OCI-LY7 (cell line): ENCODE measurements around the gene OR5L1. TPM values are rescaled to one million over a fixed set of nuclear protein-coding genes. Genes with fewer than 3 reads are reported as not detected.

Experiments
- Bru-seq: library from RNA; stranded (reverse); fragments of 400-500 nt; gene quantifications from one replicate; lab custom pipeline; 2021; lab: Mats Ljungman, UMichigan
- BruChase-seq, 2 experiments: library from RNA; stranded (reverse); fragments of 400-500 nt; gene quantifications; one replicate each; lab custom pipeline; 2021; lab: Mats Ljungman, UMichigan
- BruUV-seq: library from RNA; stranded (reverse); fragments of 400-500 nt; replicated peaks from 2 replicates; lab custom pipeline; 2021; lab: Mats Ljungman, UMichigan
- CTCF ChIA-PET: fragments of 300-600 bp; sonication (Branson Sonifier 250); formaldehyde crosslinking; loops from one replicate; lab custom pipeline; 2022; ENCODE audit warnings: antibody characterized with exemption; ENCODE audit not compliant: unreplicated experiment; lab: Charles Lee
- POLR2A ChIA-PET: fragments of 300-600 bp; sonication (Branson Sonifier 250); formaldehyde crosslinking; loops from one replicate; lab custom pipeline; 2022; ENCODE audit warnings: antibody characterized with exemption; lab: Charles Lee
- DNase-seq: peaks from one replicate; pipeline ENCODE4 v3.0.0-alpha.2; 2015; ENCODE audit warnings: low spot score
- H2AFZ ChIP-seq: fragments of 200-600 bp; sonication (generic), shearing (Covaris generic); 2 replicates; pipeline ENCODE4 v1.6.1; 2014; ENCODE audit warnings: mild to moderate bottlenecking, antibody characterized with exemption, low read length, moderate library complexity
- H3K27ac ChIP-seq: fragments of 200-600 bp; sonication (generic); 2 replicates; pipeline ENCODE4 v1.5.1; 2014; ENCODE audit warnings: mixed run types, low read depth, mild to moderate bottlenecking, moderate library complexity, low read length, inconsistent platforms; ENCODE audit not compliant: poor library complexity, severe bottlenecking
- H3K36me3 ChIP-seq: fragments of 200-600 bp; sonication (generic); 2 replicates; pipeline ENCODE4 v1.6.1; 2014; ENCODE audit warnings: mild to moderate bottlenecking, antibody characterized with exemption, low read length, moderate library complexity, mixed read lengths; ENCODE audit not compliant: insufficient read depth
- H3K4me1 ChIP-seq: fragments of 200-600 bp; sonication (generic); 2 replicates; pipeline ENCODE4 v1.5.1; 2014; ENCODE audit warnings: mild to moderate bottlenecking, low read length; ENCODE audit not compliant: insufficient read depth, poor library complexity, severe bottlenecking
- H3K4me2 ChIP-seq: fragments of 200-600 bp; sonication (generic); 2 replicates; pipeline ENCODE4 v1.6.1; 2014; ENCODE audit warnings: mild to moderate bottlenecking, low read length
- H3K4me3 ChIP-seq: fragments of 200-600 bp; sonication (generic); 2 replicates; pipeline ENCODE4 v1.5.1; 2014; ENCODE audit warnings: mild to moderate bottlenecking, low read depth, low read length; ENCODE audit not compliant: poor library complexity, severe bottlenecking
- H3K79me2 ChIP-seq: fragments of 200-600 bp; sonication (generic); 2 replicates; pipeline ENCODE4 v1.6.1; 2016; ENCODE audit warnings: low read depth, mild to moderate bottlenecking, low read length, moderate library complexity, mixed read lengths; ENCODE audit not compliant: insufficient read depth
- H3K9me2 ChIP-seq: fragments of 200-600 bp; sonication (generic); 2 replicates; pipeline ENCODE4 v1.6.1; 2016; ENCODE audit warnings: mild to moderate bottlenecking, low read length, mixed read lengths; ENCODE audit not compliant: insufficient read depth
- H3K9me3 ChIP-seq: fragments of 200-600 bp; sonication (generic); 2 replicates; pipeline ENCODE4 v1.6.1; 2014; ENCODE audit warnings: mild to moderate bottlenecking, mixed run types, low read length, mixed read lengths
- H4K20me1 ChIP-seq: fragments of 200-600 bp; sonication (generic); 2 replicates; pipeline ENCODE4 v1.6.1; 2014; ENCODE audit warnings: mild to moderate bottlenecking, antibody characterized with exemption, low read length, moderate library complexity, mixed read lengths; ENCODE audit not compliant: insufficient read depth
- EZH2phosphoT487 ChIP-seq: fragments of 200-600 bp; sonication (generic); IDR thresholded peaks from 2 replicates; pipeline ENCODE4 v1.6.1; 2018; ENCODE audit warnings: low read depth, borderline replicate concordance, mild to moderate bottlenecking, mixed run types, antibody characterized with exemption, low read length, moderate library complexity, mixed read lengths
- intact Hi-C: fragments of 100-400 bp; cut with micrococcal nuclease; formaldehyde crosslinking; loops from one replicate; pipeline ENCODE4 v1.10.0; 2022; ENCODE audit not compliant: unreplicated experiment
- long read RNA-seq: library from polyadenylated mRNA; stranded (forward); transcript quantifications from one replicate; pipeline ENCODE4 v2.0.0, GENCODE V29; 2022
- total RNA-seq, 2 experiments: library from RNA; depleted of rRNA in 1 of 2; stranded (reverse); fragments of >200 nt in 1 of 2; shearing (Covaris generic) in 1 of 2; gene quantifications; 2 replicates each; pipeline ENCODE4 v1.2.3, GENCODE V29; 2014 to 2022
- TF ChIP-seq, protein P1 (sequence below): fragments of 200-600 bp; sonication (generic); conservative IDR thresholded peaks from 2 replicates; pipeline ENCODE4 v1.5.1; 2014; ENCODE audit warnings: mild to moderate bottlenecking, antibody characterized with exemption, low read length, moderate library complexity, mixed read lengths

OR5L1 gene
- total RNA-seq (2014; rRNA removed; shearing (Covaris generic)) (not detected in 2 replicates), total RNA-seq (2022) (not detected in 2 replicates), Bru-seq, nascent RNA (not detected), BruChase-seq, experiment 1, labeled RNA remaining after a 6-hour chase (not detected), BruChase-seq, experiment 2, labeled RNA remaining after a 2-hour chase (not detected)
- long read RNA-seq: 0 reads

DNA sequence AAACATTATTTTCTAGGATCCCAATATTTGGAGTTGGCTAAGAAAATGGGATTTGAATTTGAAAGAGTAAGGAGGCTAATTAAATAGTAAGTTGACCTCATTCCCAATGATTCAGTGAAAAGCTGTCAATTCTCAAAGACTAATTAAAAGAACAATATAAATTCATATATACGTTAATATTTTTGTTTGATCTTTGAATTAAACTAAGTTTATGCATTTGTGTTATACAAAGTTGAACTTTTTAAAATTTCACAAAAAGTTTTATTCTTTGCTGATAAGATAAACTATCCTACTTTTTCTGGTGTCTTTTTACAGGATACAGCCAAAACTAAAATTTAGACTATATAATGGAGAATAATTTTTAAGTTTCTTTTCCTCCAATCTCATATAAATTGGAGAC lies at the start of gene OR5L1:
OR5L1 (plus strand) TSS at position 301 of the 400 bp plus-strand sequence. CDS start 100 bp downstream, outside the sequence.
- CTCF ChIA-PET: no interaction called here
- Histone ChIP-seq H3K9me2 (no peaks in the 10 kb centered on the region), H3K4me2 (no peak within 1 kb of the TSS), H2AFZ (no peak within 1 kb of the TSS), H3K79me2 (no peaks in the 10 kb centered on the region), H3K27ac (no peak within 1 kb of the TSS), H3K36me3 (no peaks in the 10 kb centered on the region), H3K4me1 (no peaks in the 10 kb centered on the region), H3K4me3 (no peak within 1 kb of the TSS), H4K20me1 (no peaks in the 10 kb centered on the region), H3K9me3 (no peaks in the 10 kb centered on the region)
- intact Hi-C loops: no loop called here
- BruUV-seq: no TSS peak
- POLR2A ChIA-PET: no interaction called here
- TF ChIP-seq, protein P1, sequence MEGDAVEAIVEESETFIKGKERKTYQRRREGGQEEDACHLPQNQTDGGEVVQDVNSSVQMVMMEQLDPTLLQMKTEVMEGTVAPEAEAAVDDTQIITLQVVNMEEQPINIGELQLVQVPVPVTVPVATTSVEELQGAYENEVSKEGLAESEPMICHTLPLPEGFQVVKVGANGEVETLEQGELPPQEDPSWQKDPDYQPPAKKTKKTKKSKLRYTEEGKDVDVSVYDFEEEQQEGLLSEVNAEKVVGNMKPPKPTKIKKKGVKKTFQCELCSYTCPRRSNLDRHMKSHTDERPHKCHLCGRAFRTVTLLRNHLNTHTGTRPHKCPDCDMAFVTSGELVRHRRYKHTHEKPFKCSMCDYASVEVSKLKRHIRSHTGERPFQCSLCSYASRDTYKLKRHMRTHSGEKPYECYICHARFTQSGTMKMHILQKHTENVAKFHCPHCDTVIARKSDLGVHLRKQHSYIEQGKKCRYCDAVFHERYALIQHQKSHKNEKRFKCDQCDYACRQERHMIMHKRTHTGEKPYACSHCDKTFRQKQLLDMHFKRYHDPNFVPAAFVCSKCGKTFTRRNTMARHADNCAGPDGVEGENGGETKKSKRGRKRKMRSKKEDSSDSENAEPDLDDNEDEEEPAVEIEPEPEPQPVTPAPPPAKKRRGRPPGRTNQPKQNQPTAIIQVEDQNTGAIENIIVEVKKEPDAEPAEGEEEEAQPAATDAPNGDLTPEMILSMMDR: no peak
- no peak for TF ChIP-seq EZH2phosphoT487
- no peak for DNase-seq

DNA sequence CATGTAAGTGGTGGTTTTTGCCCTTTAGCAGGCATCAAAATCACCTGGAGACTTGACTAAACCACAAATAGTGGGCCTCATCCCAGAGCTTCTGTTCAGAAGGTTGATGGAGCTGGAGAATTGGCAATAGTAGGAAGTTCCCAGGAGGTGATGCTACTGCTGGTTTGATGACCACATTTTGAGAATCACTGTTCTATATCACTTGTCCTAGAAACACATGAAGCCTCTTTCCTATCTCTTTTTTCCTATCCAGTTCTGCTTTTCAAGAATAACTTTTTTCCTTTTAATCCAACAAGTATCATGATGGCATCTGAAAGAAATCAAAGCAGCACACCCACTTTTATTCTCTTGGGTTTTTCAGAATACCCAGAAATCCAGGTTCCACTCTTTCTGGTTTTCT lies 38.0 kb upstream of the OR5L1 start, which contains the start of gene OR5D13:
OR5D13 (plus strand) TSS at position 301 of the 400 bp plus-strand sequence; CDS start at position 301, 0 bp downstream.
- Histone ChIP-seq H3K36me3 (no peaks in the 10 kb centered on the region), H3K27ac (no peak within 1 kb of the TSS), H3K9me3 (no peaks in the 10 kb centered on the region), H3K79me2 (no peaks in the 10 kb centered on the region), H3K9me2 (no peaks in the 10 kb centered on the region), H4K20me1 (no peaks in the 10 kb centered on the region), H2AFZ (no peak within 1 kb of the TSS), H3K4me2 (no peak within 1 kb of the TSS), H3K4me3 (no peak within 1 kb of the TSS), H3K4me1 (no peaks in the 10 kb centered on the region)
- BruUV-seq: no TSS peak
- ChIA-PET POLR2A (no interaction called here), CTCF (no interaction called here)
- intact Hi-C loops: no loop called here
- TF ChIP-seq, protein P1: no peak
- TF ChIP-seq EZH2phosphoT487: no peak
- DNase-seq: no peak

DNA sequence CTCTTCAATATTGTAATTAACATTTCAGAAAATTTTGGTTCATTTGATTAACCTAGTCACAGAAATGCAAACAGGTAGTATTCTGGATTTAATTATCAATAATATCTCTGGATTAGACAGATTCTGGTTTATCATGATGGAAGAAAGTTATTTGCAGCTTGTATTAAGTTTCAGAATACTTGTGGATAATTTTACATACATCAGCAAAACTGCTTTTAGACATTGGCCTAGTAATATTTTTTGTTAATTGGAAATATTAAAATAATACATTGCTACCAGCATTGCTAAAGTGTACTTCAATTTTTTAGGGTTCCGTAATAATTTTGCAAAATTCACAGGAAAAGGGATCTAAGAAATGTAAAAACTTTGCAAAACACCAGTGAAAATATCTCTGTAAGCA lies 19.6 kb upstream of the OR5L1 start:
- Histone ChIP-seq H4K20me1 (no peaks in the 10 kb centered on the region), H3K36me3 (no peaks in the 10 kb centered on the region), H3K4me2 (no peak overlapping the region), H3K79me2 (no peaks in the 10 kb centered on the region), H3K4me1 (no peaks in the 10 kb centered on the region), H3K4me3 (no peak overlapping the region), H2AFZ (no peak overlapping the region), H3K9me2 (no peaks in the 10 kb centered on the region), H3K9me3 (no peaks in the 10 kb centered on the region), H3K27ac (no peak overlapping the region)
- DNase-seq: no peak
- no TSS peak for BruUV-seq
- intact Hi-C loops: no loop called here
- ChIA-PET POLR2A (interaction anchor here (0.5 kb wide), 1 partner anchor 409 kb away, joined by 3 read pairs; no protein-coding TSS in a partner anchor), CTCF (no interaction called here)
- no peak for TF ChIP-seq EZH2phosphoT487
- TF ChIP-seq, protein P1: no peak
